Inflammatory macrophage treated with lipopolysaccharide for 1 hour (primary cell): ENCODE results near the gene CARMIL1.
"Not testable (repeated sequence)": the region's sequence is repeated elsewhere in the genome, so short reads cannot be mapped to it uniquely, and the experiment has no call there.

Experiments
- DNase-seq, 2 donors: peaks; one replicate each; pipeline ENCODE4 v3.0.0-alpha.2; 2020 to 2022

The CARMIL1 gene

GRCh38 chr6:25414755-25415154, 135.6 kb downstream of the CARMIL1 start:
- DNase-seq, result no peak

- DNase-seq, result no peak
Measured at GRCh38 chr6:25415274-25415673, 136.1 kb downstream of the CARMIL1 start.

- no peak for DNase-seq
Measured at GRCh38 chr6:25415701-25416100, 136.5 kb downstream of the CARMIL1 start.

- DNase-seq, result no peak
Measured at GRCh38 chr6:25417046-25417605, 138.0 kb downstream of the CARMIL1 start.

- DNase-seq, result no peak
Measured at GRCh38 chr6:25418454-25419052, 139.4 kb downstream of the CARMIL1 start.

- no peak for DNase-seq
Measured at GRCh38 chr6:25419879-25420278, 140.7 kb downstream of the CARMIL1 start.

GRCh38 chr6:25423358-25423757, 144.2 kb downstream of the CARMIL1 start:
- DNase-seq, result no peak

GRCh38 chr6:25424303-25424702, 145.1 kb downstream of the CARMIL1 start:
- no peak for DNase-seq

- DNase-seq, result no peak
Measured at GRCh38 chr6:25427549-25427948, 148.4 kb downstream of the CARMIL1 start.

GRCh38 chr6:25428758-25429317, 149.7 kb downstream of the CARMIL1 start:
- DNase-seq, result no peak

- no peak for DNase-seq
Measured at GRCh38 chr6:25431306-25431974, 152.3 kb downstream of the CARMIL1 start.

- DNase-seq, result no peak
Measured at GRCh38 chr6:25431975-25432307, 152.8 kb downstream of the CARMIL1 start.

GRCh38 chr6:25434921-25435320, 155.7 kb downstream of the CARMIL1 start:
- DNase-seq, result peak in 1 of 2 donors; percentile 36

GRCh38 chr6:25435416-25435985, 156.3 kb downstream of the CARMIL1 start:
- peak in 1 of 2 donors; percentile 42 for DNase-seq

GRCh38 chr6:25436760-25437159, 157.6 kb downstream of the CARMIL1 start:
- no peak for DNase-seq

- no peak for DNase-seq
Measured at GRCh38 chr6:25439368-25439767, 160.2 kb downstream of the CARMIL1 start.

- no peak for DNase-seq
Measured at GRCh38 chr6:25441663-25442270, 162.6 kb downstream of the CARMIL1 start.

GRCh38 chr6:25442898-25443297, 163.7 kb downstream of the CARMIL1 start:
- DNase-seq, result no peak

- DNase-seq, result not testable (repeated sequence)
Measured at GRCh38 chr6:25444521-25444920, 165.3 kb downstream of the CARMIL1 start.

GRCh38 chr6:25446830-25447569, 167.8 kb downstream of the CARMIL1 start:
- DNase-seq, result peak; percentile 71 to 87

- peak; percentile 75 to 96 for DNase-seq
Measured at GRCh38 chr6:25447570-25447929, 168.4 kb downstream of the CARMIL1 start.

GRCh38 chr6:25448965-25449538, 169.9 kb downstream of the CARMIL1 start:
- no peak for DNase-seq
